Transverse colon (tissue), 4 donors: ENCODE measurements around the gene EVI5L.

ENCODE experiments used
- CTCF ChIP-seq, 5 experiments: fragments of 200-600 bp in 3 of 5; fragments of 450-650 bp in 2 of 5; sonication (generic) in 3 of 5; IDR thresholded peaks; 1 replicate in 2 of 5; 2 replicates in 3 of 5; pipeline ENCODE4 v1.5.1; 2016 to 2017; ENCODE audit warnings: antibody characterized with exemption in 5 of 5, inconsistent platforms in 3 of 5, mild to moderate bottlenecking in 2 of 5, moderate library complexity in 1 of 5
- POLR2AphosphoS5 ChIP-seq, 3 donors: sonication (generic); formaldehyde crosslinking; IDR thresholded peaks; one replicate each; pipeline ENCODE4 v1.6.1; 2016; ENCODE audit warnings: antibody characterized with exemption in 3 of 3

GRCh38 chr19:7806876-7807275, 23.1 kb upstream of the EVI5L start:
- TF ChIP-seq CTCF (IDR thresholded peaks at IDR 0.05) (no peak), POLR2AphosphoS5 (IDR thresholded peaks at IDR 0.05) (no peak)
